ENCODE results near the gene TUT1.

DNA sequence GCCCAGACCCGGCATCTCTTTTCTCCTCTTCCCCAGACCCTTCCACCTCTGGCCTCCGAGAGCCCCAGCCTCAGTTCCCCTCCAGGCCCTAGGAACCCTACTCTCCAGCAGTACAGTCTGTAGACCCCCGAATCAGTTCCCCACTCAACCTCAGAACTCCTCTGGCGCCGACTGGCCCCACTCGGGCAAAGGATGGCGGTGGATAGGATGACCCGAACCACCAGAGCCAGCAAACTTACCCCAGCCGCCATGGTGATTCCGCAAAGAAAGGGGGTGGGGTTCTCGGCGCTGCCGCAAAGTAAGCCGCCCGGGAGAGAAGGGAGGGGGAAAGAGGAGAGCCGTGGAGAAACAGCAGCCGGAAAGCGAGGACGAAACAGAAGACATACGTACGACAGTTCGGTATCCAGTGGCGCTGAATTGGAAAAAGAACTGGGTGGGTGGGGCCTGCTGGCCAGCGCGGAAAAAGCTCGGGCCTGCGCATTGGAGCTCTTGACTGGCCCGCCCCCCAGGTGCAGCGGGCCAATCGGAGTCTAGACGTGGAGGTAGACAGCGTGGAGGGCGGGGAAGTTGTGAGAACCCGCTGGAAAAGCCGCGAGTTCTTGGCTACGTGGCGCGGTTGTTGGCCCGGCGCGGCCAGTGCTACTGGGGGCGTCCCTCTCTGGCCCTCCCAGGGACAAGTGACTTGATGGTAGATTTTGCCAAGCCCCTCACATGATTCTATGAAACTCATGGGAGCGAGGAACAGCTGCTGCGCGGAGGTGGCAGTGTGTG is 17.5 kb downstream of the TUT1 start, which contains the start of gene EEF1G:
- TF ChIP-seq CTCF (IDR thresholded peaks at IDR 0.05) (no peak), POLR2A (IDR thresholded peaks at IDR 0.05) (peak; percentile 92 to 93), POLR2AphosphoS5 (IDR thresholded peaks at IDR 0.05) (peak; percentile 77 to 97 (median 96)), EP300 (IDR thresholded peaks at IDR 0.05) (peak in 1 of 4 donors; percentile 60)
